Stimulated activated CD8-positive, alpha-beta memory T cell treated with anti-CD3 and anti-CD28 coated beads, Interleukin-12 subunit alpha, Interleukin-12 subunit beta, amount 100 ng/mL, for 4 hours (primary cell): ENCODE measurements around the gene BFSP2.
"Not testable (repeated sequence)": the region's sequence is repeated elsewhere in the genome, so short reads cannot be mapped to it uniquely, and the experiment has no call there.

ENCODE experiments used
- DNase-seq: peaks from one replicate; pipeline ENCODE4 v3.0.0-alpha.2; 2020; ENCODE audit warnings: low read depth

The BFSP2 gene

GRCh38 chr3:133520286-133520685 is 120.4 kb downstream of the BFSP2 start:
- no peak for DNase-seq

GRCh38 chr3:133520938-133521337 is 121.1 kb downstream of the BFSP2 start:
- not testable (repeated sequence) for DNase-seq

GRCh38 chr3:133521946-133522345 is 122.1 kb downstream of the BFSP2 start:
- DNase-seq: no peak

- not testable (repeated sequence) for DNase-seq
Measured at GRCh38 chr3:133523758-133524157, 123.9 kb downstream of the BFSP2 start.
